Keratinocyte (primary cell): Measurements from ENCODE around the gene DZIP1L. TPM values are rescaled to one million over a fixed set of nuclear protein-coding genes. Genes with fewer than 3 reads are reported as not detected.

Source experiments
- DNase-seq: peaks from one replicate; pipeline ENCODE4 v3.0.0-alpha.2; 2011; ENCODE audit warnings: low read depth, missing footprints, low spot score
- FAIRE-seq: peaks from 2 replicates; lab custom pipeline; 2011; peaks lifted over from hg19 to GRCh38; lab: Jason Lieb, UNC
- H2AFZ ChIP-seq: 2 replicates; pipeline ENCODE4 v1.6.0; 2012; ENCODE audit warnings: low read length, control low read depth, inconsistent platforms; ENCODE audit not compliant: control insufficient read depth
- H3K27ac ChIP-seq: 2 replicates; pipeline ENCODE4 v1.5.1; 2011; ENCODE audit warnings: low read length; ENCODE audit not compliant: control insufficient read depth, insufficient read depth
- H3K27me3 ChIP-seq: 3 replicates; pipeline ENCODE4 v1.6.0; 2011; ENCODE audit warnings: low read length; ENCODE audit not compliant: control insufficient read depth, insufficient read depth; ENCODE audit errors: extremely low read depth
- H3K36me3 ChIP-seq, 2 experiments: 2 replicates in 1 of 2; 3 replicates in 1 of 2; pipeline ENCODE4 v1.5.1; 2011; ENCODE audit warnings: low read length in 2 of 2, mild to moderate bottlenecking in 1 of 2; ENCODE audit not compliant: control insufficient read depth in 2 of 2, insufficient read depth in 2 of 2; ENCODE audit errors: extremely low read depth in 1 of 2
- H3K4me1 ChIP-seq: 3 replicates; pipeline ENCODE4 v1.5.1; 2011; ENCODE audit warnings: low read length; ENCODE audit not compliant: control insufficient read depth, insufficient read depth; ENCODE audit errors: extremely low read depth
- H3K4me2 ChIP-seq: 3 replicates; pipeline ENCODE4 v1.6.0; 2011; ENCODE audit warnings: low read depth, low read length; ENCODE audit not compliant: control insufficient read depth, insufficient read depth; ENCODE audit errors: extremely low read depth
- H3K4me3 ChIP-seq, 3 experiments: fragments of 200-600 bp in 1 of 3; sonication (generic) in 1 of 3; 2 replicates in 2 of 3; 3 replicates in 1 of 3; pipeline ENCODE4 v1.5.1; 2011 to 2016; ENCODE audit warnings: low read length in 3 of 3, mild to moderate bottlenecking in 3 of 3, control low read depth in 2 of 3, inconsistent platforms in 1 of 3, low read depth in 1 of 3, mixed read lengths in 1 of 3, mixed run types in 1 of 3, moderate library complexity in 1 of 3; ENCODE audit not compliant: control insufficient read depth in 2 of 3, insufficient read depth in 2 of 3; ENCODE audit errors: extremely low read depth in 1 of 3
- H3K79me2 ChIP-seq: 2 replicates; pipeline ENCODE4 v1.6.0; 2012; ENCODE audit warnings: low read length; ENCODE audit not compliant: control insufficient read depth, insufficient read depth
- H3K9ac ChIP-seq: 3 replicates; pipeline ENCODE4 v1.6.0; 2011; ENCODE audit warnings: low read length; ENCODE audit not compliant: control insufficient read depth, insufficient read depth; ENCODE audit errors: extremely low read depth
- H3K9me1 ChIP-seq: 3 replicates; pipeline ENCODE4 v1.6.0; 2011; ENCODE audit warnings: low read length; ENCODE audit not compliant: control insufficient read depth, insufficient read depth; ENCODE audit errors: extremely low read depth
- H3K9me3 ChIP-seq: 2 replicates; pipeline ENCODE4 v1.5.1; 2012; ENCODE audit warnings: low read depth, low read length; ENCODE audit not compliant: control insufficient read depth
- H4K20me1 ChIP-seq: 3 replicates; pipeline ENCODE4 v1.6.0; 2011; ENCODE audit warnings: low read length; ENCODE audit not compliant: control insufficient read depth, insufficient read depth; ENCODE audit errors: extremely low read depth
- EZH2 ChIP-seq: IDR thresholded peaks from one replicate; pipeline ENCODE4 v1.6.1; 2012; ENCODE audit warnings: inconsistent platforms, mild to moderate bottlenecking, low read length, moderate library complexity
- dilution Hi-C: fragments of 300-500 bp; cut with MboI; formaldehyde crosslinking; loops from one replicate; pipeline ENCODE4 v1.7.0; 2020; ENCODE audit warnings: low sequenced_read_pairs; ENCODE audit not compliant: extremely low pct_ligation_motif_present
- polyA plus RNA-seq, 5 experiments: library from polyadenylated mRNA; depleted of rRNA in 3 of 5; stranded (reverse) in 3 of 5; stranded (forward) in 1 of 5; unstranded in 1 of 5; fragments of >200 nt; gene quantifications; 1 replicate in 1 of 5; 2 replicates in 3 of 5; 3 replicates in 1 of 5; pipeline versions ENCODE4 v1.2.1 to v1.2.3, GENCODE V29; 2011 to 2012; ENCODE audit warnings: missing spikeins in 2 of 5, low read depth in 1 of 5, low replicate concordance in 1 of 5
- TF ChIP-seq, protein P1 (sequence below), 3 experiments: IDR thresholded peaks in 1 of 3; conservative IDR thresholded peaks in 1 of 3; optimal IDR thresholded peaks in 1 of 3; 2 replicates in 2 of 3; 3 replicates in 1 of 3; pipeline versions ENCODE3 to v1.5.1; 2011; ENCODE audit warnings: low read length in 3 of 3, mild to moderate bottlenecking in 3 of 3, moderate library complexity in 2 of 3, control low read depth in 1 of 3, inconsistent platforms in 1 of 3; ENCODE audit not compliant: insufficient read depth in 2 of 3; ENCODE audit errors: extremely low read depth in 1 of 3

The DZIP1L gene
- polyA plus RNA-seq, 1 donor (not counting 4 experiments of a cell fraction or from before 2014, with no cell fraction given), result 1.7 TPM

DNA sequence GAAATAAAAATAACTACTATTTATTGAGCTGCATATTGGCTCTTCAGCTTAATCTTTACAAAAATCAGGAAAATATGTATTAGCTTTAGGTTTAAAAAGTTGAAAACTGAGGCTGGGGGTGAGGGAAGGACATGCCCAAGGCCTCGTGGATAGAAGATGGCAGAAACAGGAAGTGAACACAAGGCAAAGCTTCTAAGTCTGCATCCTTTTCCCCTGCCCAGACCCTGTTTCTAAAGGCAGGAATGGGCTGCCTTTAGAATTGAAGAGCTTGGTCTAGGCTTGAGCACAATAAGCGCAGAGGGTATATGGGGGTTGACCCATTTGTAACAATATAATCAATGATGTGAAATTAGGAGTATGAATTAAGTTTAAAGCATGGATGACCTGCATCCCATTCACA lies 99.3 kb downstream of the DZIP1L start:
- no peak overlapping the region for H2AFZ ChIP-seq
- no peaks in the 10 kb centered on the region for H4K20me1 ChIP-seq
- no peak for DNase-seq
- H3K27ac ChIP-seq, result no peak overlapping the region
- no peaks in the 10 kb centered on the region for H3K9me3 ChIP-seq
- no peaks in the 10 kb centered on the region for H3K36me3 ChIP-seq
- FAIRE-seq, result no peak
- dilution Hi-C loops, result no loop called here
- H3K9me1 ChIP-seq, result no peaks in the 10 kb centered on the region
- H3K79me2 ChIP-seq, result no peaks in the 10 kb centered on the region
- H3K4me2 ChIP-seq, result no peak overlapping the region
- H3K27me3 ChIP-seq, result no peaks in the 10 kb centered on the region
- TF ChIP-seq, protein P1, sequence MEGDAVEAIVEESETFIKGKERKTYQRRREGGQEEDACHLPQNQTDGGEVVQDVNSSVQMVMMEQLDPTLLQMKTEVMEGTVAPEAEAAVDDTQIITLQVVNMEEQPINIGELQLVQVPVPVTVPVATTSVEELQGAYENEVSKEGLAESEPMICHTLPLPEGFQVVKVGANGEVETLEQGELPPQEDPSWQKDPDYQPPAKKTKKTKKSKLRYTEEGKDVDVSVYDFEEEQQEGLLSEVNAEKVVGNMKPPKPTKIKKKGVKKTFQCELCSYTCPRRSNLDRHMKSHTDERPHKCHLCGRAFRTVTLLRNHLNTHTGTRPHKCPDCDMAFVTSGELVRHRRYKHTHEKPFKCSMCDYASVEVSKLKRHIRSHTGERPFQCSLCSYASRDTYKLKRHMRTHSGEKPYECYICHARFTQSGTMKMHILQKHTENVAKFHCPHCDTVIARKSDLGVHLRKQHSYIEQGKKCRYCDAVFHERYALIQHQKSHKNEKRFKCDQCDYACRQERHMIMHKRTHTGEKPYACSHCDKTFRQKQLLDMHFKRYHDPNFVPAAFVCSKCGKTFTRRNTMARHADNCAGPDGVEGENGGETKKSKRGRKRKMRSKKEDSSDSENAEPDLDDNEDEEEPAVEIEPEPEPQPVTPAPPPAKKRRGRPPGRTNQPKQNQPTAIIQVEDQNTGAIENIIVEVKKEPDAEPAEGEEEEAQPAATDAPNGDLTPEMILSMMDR (optimal IDR thresholded peaks at IDR 0.05 in 1 of 3, IDR thresholded peaks at IDR 0.05 in 1 of 3, conservative IDR thresholded peaks at IDR 0.05 in 1 of 3; ENCODE audit: extremely low read depth in 1 of 3, insufficient read depth in 2 of 3, low read length in 3 of 3), result no peak
- no peak for TF ChIP-seq EZH2
- H3K4me3 ChIP-seq, result no peak overlapping the region
- H3K4me1 ChIP-seq, result no peaks in the 10 kb centered on the region
- no peak overlapping the region for H3K9ac ChIP-seq

DNA sequence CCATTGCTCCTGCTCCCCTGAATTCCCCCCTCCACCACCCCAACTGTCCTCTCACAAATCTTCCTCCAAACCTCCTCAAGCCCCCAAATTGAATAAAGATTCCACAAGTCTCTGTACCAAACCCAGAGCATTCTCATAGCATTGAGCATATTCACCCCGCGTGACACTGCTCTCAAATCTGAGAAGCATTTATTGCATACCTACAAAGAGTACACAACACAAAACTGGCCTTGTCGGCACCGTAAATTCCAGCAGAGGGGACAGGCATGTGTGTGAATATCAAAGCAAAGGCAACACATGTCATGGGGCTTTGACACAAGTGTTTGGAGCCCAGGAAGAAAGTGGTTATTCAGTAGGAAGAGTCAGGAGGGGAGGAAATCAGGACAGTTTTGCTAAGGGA lies 102.9 kb downstream of the DZIP1L start:
- Histone ChIP-seq H3K27me3 (no peaks in the 10 kb centered on the region), H3K4me3 (no peak overlapping the region), H3K9ac (no peak overlapping the region), H4K20me1 (no peaks in the 10 kb centered on the region), H3K4me1 (no peaks in the 10 kb centered on the region), H3K79me2 (no peaks in the 10 kb centered on the region), H2AFZ (no peak overlapping the region), H3K9me3 (no peaks in the 10 kb centered on the region), H3K9me1 (no peaks in the 10 kb centered on the region), H3K36me3 (no peaks in the 10 kb centered on the region), H3K27ac (no peak overlapping the region), H3K4me2 (no peak overlapping the region)
- FAIRE-seq (no peak), DNase-seq (no peak)
- TF ChIP-seq, protein P1 (optimal IDR thresholded peaks at IDR 0.05 in 1 of 3, IDR thresholded peaks at IDR 0.05 in 1 of 3, conservative IDR thresholded peaks at IDR 0.05 in 1 of 3; ENCODE audit: extremely low read depth in 1 of 3, insufficient read depth in 2 of 3, low read length in 3 of 3), result no peak
- no peak for TF ChIP-seq EZH2
- dilution Hi-C loops, result no loop called here

Other genes starting within 250 kb of the DZIP1L start
- gene CLDN18, start 105.4 kb downstream of the DZIP1L start, polyA plus RNA-seq, result not detected in 3 replicates
- gene A4GNT, start 16.8 kb upstream of the DZIP1L start, polyA plus RNA-seq, result not detected in 3 replicates
- gene DBR1, start 59.3 kb upstream of the DZIP1L start, polyA plus RNA-seq, result 9.9 to 16.2 TPM (median 14.0 TPM) in 3 replicates
- 50.8 to 66.1 TPM (median 51.3 TPM) in 3 replicates for gene ARMC8, start 71.7 kb upstream of the DZIP1L start, polyA plus RNA-seq
- 0.05 TPM in 1 of 3 replicates, not detected in the others for gene NME9, start 214.2 kb upstream of the DZIP1L start, polyA plus RNA-seq
- 7.7 to 15.6 TPM (median 9.8 TPM) in 3 replicates for gene MRAS, start 233.0 kb upstream of the DZIP1L start, polyA plus RNA-seq